ENCODE data around the gene TMEM123.
A peak's percentile ranks its signal among the peaks of the same experiment; 100 is the strongest.
"Not testable (repeated sequence)": the region's sequence is repeated elsewhere in the genome, so short reads cannot be mapped to it uniquely, and the experiment has no call there.

Gene TMEM123

DNA sequence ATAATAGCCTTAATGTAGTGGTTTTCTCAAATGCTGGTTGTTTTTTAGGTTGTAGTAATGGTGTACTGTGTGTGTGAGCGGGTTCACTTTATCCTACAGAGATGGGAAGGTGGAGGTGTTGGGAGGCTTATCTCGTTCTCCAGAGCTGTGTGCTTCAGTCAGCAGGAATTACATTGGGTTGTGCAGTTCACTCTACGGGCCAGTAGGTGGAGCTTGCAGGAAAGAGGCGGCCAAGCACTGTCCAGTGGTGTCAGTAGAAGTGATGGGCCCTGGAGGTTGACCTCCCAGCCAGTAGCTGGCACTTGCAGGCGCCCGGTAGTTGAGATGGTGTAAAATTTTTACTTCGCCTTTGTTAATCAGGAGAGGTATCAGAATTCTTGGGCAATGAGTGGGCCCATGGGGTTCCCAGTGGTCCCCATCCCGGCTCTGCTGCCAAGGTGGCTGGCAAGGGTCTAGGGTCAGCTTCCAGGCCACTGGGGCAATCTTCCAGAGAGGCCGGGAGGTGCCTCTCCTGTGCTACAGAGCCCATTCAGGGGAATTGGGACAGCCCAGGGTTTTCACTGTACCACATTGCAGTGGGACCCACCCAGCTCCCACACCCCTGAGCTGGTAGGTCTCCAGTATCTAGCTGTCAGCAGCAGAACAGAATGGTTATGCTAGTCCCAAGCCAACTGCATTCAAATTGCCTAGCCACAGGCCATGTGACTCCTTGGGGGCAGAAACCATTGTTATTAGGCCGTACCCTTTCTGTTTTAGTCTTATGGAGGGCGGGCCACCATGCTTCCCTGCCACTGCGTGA, 61.7 kb downstream of the TMEM123 start:
- DNase-seq: peak; percentile 75

DNA sequence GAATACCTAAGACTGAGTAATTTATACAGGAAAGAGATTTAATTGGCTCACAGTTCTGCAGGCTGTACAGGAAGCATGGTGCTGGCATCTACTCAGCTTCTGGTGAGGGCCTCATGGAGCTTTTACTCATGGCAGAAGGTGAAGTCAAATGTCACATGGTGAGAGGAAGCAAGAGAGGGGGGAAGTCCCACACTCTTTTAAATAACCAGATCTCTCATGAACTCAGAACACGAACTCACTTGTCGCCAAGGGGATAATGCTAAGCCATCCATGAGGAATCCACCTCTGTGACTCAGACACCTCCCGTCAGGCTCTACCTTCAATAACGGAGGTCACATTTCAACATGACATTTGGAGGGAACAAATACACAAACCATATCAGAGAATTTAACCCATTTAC, 63.3 kb downstream of the TMEM123 start:
- DNase-seq: no peak

DNA sequence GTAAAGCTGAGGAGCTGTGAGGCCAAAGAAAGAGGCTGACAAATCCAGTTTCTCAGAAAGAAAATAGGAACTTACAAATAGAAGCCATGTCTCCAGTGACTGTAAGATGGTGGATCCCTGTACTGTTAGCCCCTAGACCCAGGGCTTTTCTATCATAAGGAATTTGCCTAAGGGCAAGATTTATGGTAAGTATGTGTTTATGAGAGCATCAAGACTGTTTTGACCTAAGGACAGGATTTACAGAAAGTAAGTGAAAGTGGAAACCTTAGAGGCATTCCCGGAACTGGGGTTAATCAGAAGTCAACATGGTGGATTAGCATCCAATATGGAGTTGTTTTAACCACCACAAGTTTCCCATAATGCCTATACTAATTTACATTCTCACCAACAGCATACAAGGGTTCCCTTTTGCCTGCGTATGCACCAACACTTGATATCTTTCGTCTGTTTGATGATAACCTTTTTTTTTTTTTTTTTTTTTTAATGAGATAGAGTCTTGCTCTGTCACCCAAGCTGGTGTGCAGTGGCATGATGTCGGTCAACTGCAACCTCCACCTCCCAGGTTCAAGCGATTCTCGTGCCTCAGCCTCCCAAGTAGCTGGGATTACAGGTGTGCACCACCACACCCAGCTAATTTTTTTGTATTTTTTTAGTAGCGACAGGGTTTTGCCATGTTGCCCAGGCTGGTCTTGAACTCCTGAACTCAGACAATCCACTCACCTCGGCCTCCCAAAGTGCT, 65.4 kb downstream of the TMEM123 start:
- DNase-seq: no peak

DNA sequence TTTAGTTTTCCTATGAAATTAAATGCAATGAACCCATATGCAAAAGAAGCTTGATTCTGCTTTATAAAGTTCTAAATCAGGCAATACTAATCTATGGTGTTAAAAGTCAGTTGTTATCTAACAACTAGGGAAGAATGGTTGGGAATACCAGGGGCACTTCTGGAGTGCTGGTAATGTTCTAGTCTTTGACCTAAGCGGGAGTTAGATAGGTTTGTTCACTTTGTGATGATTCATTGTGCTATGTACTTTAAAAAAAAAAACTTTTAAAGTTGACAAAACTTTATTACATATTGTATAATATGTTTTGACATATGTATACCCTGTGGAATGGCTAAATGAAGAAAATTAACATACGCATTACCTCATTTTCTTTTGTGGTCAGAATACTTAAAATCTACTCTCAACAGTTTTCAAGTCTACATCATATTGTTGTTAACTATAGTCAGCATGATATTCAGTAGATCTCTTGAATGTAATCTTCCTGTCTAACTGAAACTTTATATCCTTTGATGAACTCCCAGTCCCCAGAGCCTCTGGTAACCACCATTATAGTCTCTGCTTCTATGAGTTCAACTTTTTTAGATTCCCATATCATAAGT, 66.3 kb downstream of the TMEM123 start:
- no peak for DNase-seq

DNA sequence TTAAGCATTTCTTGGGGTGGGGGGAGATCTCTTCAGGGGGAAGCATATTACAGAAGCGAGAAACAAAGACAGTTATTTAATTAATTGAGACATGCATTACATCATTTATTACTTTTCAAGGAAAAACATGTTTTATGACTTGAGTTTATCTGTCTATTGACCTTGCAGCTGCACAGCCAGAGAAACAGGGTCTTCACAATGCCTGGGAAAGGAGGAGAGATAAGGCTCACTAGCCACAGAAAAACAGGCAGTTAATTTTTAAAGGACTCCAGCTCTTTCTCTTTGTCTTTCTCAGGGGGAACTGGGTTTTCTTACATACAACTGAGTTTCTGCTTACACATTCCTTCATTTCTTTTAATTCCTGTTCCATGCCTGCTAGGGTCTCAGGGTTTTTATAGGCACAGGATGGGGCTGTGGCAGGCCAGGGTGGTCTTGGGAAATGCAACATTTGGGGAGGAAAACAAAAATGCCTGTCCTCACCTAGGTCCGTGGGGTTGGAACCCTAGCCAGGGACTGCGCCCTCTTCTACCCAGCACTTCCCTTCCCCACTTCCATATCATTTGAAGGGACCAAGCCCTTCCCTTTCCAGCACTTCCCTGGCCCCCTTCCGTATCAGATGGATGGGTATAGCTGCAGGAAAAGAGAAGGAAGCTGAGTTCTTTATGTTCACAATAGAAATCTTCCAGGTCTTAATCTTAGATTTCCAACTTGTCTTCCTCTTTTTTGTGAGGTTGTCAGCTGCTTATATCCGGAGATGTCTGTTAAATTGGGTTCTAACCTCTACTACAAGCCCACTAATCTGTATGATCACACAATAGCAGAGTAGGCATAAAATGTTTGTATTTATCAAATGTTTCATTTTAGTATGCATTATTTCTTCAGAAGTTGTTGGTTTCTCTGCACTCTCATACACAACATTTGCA, 67.2 kb downstream of the TMEM123 start:
- DNase-seq: no peak

DNA sequence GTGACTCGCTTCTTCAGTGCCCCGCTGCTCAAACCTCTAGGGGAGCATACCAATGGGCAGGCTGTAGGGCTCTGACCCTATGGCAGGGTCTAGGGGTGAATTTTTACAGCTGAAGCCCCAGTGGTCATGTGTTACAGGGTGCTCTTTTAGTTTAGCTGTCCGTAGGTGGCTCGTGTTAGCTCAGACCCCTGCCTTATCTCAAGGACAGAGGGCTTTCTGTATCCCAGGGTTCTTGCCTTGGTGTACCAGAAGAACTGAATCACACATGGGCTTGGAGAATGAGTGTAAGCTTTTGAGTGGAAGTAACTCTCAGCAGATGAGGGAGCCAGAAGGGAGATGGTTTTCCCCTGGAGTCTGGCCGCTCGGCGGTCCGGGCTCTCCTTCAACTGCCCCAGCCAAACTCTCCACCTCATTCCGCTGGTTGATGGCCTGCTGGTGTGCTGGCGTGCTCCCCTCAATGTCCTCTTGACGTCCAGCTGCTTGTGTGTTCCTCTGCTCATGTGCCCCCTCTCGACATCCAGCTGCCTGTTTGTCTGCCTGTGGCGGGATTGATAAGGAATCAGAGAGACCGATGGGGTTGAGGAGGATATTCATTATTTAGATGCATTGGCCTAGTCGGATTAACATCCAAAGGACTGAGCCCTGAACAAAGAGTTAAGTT, 68.0 kb downstream of the TMEM123 start:
- DNase-seq: no peak

DNA sequence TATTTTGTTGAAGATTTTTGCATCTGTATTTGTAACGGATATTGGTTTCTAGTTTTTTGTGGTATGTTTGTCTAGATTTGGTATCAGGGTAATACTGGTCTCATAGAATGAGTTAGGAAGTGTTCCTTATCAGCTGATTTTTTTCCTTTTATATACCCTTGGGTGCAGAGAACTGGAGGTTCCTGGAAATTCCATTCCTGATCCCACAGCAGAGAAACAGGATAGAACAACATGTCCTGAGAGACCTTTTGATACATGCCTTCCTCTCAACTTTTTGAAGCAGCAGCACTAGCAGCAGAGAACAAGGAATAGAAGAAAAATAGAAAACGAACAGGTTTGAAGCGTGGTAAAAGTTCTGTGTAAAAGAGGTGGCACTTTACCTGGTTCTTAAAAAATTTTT, 68.7 kb downstream of the TMEM123 start:
- no peak for DNase-seq

DNA sequence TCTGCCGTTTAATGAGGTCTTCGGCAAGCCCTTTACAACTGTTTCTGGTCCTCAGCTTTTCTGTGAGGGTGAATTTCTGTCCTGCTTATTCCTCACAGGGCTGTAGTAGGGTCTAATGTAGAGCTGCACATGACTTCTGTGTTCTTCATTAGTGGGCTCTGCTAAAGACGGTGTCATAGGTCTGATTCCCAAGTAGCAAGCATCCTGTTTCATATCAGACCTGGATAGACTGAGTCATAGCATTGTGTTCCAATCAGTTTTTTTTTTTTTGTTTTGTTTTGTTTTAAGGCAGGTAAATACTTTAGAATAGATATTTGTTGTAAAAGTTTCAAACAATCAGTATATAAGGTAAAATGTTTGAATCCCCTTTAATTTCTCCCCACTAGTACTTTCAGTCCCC, 70.2 kb downstream of the TMEM123 start:
- DNase-seq: no peak

DNA sequence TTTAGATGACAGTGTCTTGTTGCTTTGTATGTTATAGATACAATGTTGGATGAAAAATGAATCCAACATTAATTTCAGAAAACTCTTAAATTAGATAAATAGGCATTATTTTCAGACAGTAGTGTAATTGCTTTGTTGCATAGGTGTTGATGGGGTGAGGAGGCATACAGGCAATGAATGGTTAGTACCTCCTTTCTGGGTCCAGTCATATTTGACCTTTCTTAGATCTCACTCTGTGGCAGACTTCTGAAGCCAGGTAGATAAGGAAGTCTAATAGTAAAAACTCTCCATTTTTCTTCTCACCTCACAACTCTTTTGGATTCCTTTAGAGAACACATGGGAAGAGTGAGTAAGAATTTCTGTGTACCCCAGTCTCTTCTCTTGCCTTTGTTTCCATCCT, 73.7 kb downstream of the TMEM123 start:
- DNase-seq: no peak

DNA sequence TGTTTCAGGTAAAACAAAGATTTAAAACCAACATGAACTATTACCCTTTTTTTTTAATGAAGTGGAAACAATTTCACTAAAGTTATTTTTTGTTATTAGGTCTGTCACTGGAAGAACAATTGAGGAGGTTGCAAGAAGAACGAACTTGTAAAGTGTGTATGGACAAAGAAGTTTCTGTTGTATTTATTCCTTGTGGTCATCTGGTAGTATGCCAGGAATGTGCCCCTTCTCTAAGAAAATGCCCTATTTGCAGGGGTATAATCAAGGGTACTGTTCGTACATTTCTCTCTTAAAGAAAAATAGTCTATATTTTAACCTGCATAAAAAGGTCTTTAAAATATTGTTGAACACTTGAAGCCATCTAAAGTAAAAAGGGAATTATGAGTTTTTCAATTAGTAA, 74.7 kb downstream of the TMEM123 start:
- DNase-seq: no peak

DNA sequence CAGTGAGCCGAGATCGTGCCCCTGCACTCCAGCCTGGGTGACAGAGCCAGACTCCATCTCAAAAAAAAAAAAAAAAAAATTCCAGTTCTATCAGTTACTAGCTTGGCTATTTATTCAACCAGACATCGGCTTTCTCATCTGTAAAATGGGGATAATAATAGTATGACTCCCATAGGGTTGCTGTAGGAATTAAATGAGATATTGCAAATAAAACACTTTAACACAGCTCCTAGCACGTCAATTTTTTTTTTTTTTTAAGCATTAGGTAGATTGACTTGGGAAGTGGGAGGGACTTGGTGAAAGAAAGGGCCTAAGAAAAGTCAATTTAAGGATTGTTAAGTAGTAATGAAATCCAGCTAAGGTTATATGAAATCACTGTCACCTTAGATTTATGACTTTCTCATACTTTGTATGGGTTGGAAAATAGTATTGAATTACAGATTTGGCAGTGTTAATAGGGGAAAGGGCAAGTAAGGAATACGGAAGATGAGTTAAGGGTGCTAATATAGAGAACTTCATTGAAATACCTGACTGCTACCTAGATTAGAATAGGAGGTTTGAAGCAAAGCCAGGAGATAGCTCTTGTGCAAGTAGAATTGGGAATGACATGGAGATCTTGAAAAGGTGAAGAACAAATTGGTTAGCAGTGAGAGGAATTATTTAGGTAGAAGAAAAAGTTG, 76.7 kb downstream of the TMEM123 start:
- no peak for DNase-seq

DNA sequence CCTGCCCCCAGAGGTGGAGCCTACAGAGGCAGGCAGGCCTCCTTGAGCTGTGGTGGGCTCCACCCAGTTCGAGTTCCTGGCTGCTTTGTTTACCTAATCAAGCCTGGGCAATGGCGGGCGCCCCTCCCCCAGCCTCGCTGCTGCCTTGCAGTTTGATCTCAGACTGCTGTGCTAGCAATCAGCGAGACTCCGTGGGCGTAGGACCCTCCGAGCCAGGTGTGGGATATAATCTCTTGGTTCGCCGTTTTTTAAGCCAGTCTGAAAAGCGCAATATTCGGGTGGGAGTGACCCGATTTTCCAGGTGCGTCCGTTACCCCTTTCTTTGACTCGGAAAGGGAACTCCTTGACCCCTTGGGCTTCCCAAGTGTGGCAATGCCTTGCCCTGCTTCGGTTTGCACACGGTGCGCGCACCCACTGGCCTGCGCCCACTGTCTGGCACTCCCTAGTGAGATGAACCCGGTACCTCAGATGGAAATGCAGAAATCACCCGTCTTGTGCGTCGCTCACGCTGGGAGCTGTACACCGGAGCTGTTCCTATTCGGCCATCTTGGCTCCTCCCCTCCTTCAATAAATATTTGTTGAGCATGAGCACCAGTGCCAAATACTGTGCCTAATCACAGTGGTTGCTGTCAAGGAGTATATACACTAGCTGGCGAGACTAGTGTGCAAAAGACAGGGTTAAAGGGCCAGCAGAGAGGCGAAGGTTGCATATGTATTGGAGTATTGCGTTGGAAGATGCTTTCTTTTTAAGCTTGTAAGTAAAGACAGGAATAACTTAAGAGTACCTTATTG, 77.7 kb downstream of the TMEM123 start:
- not testable (repeated sequence) for DNase-seq

DNA sequence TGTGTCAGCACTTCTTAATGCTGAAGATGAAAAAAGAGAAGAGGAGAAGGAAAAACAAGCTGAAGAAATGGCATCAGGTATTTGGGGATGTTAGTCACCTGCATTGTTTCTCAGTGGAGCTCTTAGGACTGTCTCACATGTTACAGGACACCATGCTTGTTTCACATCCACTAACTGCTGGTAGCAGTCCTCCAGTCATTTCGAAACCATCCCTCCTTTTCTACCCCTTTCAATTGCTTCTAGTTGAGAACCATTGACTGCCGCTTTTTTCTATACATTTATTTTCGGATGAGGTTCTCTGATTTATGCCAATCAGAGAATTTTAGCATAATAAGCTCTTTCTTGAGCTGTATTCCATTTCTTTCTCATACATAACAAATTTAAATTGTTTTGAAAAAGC, 84.1 kb downstream of the TMEM123 start:
- DNase-seq: no peak

DNA sequence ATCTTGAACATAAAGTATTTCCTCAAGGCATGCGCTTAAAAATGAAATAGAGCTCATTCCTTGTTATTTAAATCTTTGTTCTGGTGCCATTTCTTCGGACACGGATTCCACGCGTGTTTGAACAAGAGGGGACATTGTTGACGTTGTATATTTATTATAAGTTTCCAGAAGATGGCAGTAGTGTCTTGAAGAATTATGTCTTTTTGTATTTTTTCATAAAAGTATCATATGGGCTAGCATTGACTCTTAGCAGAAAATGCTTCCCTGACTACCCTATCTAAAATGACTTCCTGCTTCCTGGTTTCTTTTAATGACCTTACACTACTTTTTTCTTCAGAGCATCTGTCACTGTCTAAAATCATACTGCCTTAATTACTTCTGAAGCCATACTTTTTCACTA, 85.2 kb downstream of the TMEM123 start:
- DNase-seq: no peak

DNA sequence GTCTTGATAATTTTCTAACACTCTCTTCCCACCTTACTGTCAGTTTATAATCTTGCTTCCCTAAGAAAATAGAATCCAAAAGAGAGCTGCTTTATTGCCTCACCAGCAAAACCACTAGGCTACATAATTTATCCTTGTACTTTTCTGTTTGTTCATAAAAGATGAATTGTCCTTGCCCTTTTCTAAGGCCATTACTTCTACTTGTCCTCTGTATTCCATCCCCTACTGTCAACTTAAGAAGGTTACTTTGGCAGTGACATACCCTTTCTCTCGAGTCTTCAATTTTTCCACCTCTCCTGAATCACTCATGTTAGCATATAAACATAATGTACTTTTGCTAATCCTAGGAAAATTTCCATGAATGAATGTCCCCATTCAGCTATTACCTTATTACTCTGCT, 87.6 kb downstream of the TMEM123 start:
- DNase-seq: no peak

DNA sequence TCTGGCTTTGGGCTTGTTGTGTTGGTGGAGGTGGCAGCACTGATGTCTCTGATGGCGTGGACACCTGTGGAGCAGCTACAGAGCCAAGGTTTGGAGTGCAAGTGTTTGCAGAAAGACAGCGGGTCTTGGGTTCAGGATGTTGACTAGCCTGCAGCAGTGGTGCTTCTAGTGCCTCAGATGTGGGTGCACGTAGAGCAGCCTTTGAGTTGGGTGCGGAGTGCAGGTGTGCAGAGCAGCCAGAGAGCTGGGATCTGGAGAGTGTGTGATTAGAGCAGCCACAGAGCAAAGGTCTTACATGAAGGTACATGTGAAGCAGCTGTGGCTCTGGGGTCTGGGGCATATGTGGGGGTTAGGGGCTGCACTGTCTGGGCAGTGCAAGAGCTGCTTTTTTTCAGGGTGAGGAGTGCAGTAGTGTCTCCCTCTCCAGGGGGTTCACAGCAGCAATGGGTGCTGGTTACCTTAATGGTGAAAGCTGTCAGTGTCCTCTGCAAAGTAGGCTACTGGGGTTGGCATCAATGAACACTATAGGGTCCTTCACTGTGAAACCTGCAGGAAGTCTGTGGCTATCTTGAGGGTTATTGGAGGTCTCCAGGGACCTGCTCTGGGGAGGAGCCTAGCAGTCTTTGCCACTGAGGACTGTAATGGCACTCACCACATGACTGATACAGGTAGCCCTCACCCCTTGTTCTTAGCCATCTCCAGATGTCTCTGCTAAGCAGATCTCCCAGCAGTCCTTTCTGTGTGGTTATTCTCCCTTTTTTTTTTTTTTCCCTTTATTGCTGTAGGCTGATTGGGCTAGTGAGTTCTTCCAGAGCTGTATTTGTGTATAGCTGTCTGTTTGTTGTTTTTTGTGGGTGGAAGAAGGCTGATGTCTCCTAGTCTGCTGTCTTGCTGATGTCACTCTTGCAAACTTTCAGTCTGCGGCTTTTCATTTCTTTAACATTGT, 91.2 kb downstream of the TMEM123 start:
- no peak for DNase-seq

DNA sequence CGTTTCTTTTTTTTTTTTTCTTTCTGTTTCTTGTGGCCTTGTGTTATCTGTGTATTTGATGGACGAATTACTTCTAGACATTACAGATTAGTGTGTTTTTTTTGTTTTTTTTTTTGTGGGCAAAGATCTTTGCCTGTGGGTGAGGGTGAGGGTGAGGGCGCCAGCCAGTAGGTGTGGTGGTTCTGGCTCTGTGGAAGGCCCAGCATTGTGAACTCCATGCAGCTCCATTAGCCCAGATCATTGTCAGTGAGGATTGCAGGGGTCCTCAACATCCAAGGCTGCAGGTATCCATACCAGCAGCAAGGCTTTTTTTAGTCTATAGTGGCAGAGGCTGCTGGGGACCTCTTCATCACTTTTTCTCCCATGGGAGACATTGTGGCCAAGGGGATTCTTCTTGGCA, 91.9 kb downstream of the TMEM123 start:
- DNase-seq: no peak

DNA sequence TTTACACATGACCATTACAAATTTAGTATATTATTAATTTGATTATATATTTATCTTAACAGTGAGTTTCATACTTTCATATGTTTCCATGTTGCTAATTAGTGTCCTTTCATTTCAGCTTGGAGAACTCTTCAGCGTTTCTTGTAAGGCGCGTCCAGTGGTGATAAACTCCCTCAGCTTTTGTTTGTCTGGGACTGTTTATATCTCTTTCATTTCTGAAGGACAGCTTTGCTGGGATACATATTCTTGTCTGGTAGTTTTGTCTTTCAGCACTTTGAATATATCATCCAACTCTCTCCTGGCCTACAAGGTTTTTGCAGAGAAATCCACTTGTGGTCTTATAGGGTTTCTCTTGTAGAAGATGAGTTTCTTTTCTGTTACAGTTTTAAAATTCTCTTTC, 93.2 kb downstream of the TMEM123 start:
- DNase-seq: peak; percentile 44

DNA sequence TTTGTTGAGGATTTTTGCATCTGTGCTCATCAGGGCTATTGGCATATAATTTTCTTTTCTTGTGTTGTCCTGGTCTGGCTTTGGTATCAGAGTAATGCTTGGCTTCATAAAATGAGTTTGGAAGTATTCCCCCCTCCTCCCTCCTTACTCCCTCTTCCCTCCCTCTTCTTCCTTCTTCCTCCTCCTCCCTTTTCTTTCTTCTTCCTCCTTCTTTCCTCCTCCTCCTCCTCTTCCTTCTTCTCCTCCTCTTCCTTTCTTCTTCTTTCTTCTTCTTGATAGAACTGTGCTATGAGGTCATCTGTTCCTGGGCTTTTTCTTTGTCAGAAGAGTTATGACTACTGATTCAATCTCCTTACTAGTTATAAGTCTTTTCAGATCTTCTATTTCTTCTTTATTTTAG, 95.4 kb downstream of the TMEM123 start:
- no peak for DNase-seq

All from eye (tissue), 1 donor.